SH-SY5Y (cell line): ENCODE results near the gene PRKAB2.

Source experiments
- GATA2 ChIP-seq: IDR thresholded peaks from 2 replicates; pipeline ENCODE4 v1.6.1; 2011; ENCODE audit warnings: mild to moderate bottlenecking, low read depth, low read length
- GATA3 ChIP-seq: IDR thresholded peaks from 2 replicates; pipeline ENCODE4 v1.6.1; 2011; ENCODE audit warnings: low read depth, mild to moderate bottlenecking, low read length, moderate library complexity

DNA sequence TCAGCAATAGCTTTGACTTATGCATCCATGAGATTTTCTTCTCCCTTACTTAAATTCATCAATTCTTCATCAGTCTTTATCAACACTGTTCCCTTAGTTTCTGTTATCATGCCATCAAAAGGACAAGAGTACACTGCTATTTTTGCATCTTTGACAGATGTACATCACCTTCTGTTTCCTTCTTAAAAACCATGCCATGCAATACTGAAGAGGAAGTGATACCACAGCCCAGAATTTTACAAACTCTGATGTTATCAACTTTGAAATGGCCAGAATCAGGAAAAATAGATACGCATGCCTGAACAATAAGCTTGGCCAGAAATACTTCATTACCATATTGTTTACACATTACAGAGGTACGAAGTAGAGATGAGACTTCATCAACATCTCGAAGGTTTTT, 31.8 kb upstream of the PRKAB2 start:
- no peak for TF ChIP-seq GATA2
- TF ChIP-seq GATA3, result no peak
